Measurements from ENCODE around the gene ZNF571.

ZNF571 gene

GRCh38 chr19:37563518-37563917 lies 31.1 kb downstream of the ZNF571 start:
- no peak overlapping the region for H3K9ac ChIP-seq (ENCODE audit: low read length)
- no peaks in the 10 kb centered on the region for H4K20me1 ChIP-seq (ENCODE audit: insufficient read depth, low read length)
- peaks cover 60% of the 10 kb centered on the region for H3K36me3 ChIP-seq (replicated peaks; ENCODE audit: low read depth, low read length)
- no peaks in the 10 kb centered on the region for H3K4me1 ChIP-seq (ENCODE audit: low read length)
- no peak overlapping the region for H3K27ac ChIP-seq (ENCODE audit: low read length)
- H2AFZ ChIP-seq (ENCODE audit: low read depth, low read length), result no peak overlapping the region
- H3K27me3 ChIP-seq (ENCODE audit: low read depth, low read length), result no peaks in the 10 kb centered on the region
- no peak for TF ChIP-seq EZH2phosphoT487 (IDR thresholded peaks at IDR 0.05; ENCODE audit: low read depth)
- no peak for TF ChIP-seq CTCF (IDR thresholded peaks at IDR 0.05; ENCODE audit: low read depth, low read length)
- H3K79me2 ChIP-seq (ENCODE audit: low read length), result no peaks in the 10 kb centered on the region
- no peak overlapping the region for H3K4me2 ChIP-seq (ENCODE audit: low read length)
- peaks cover 81% of the 10 kb centered on the region for H3K9me3 ChIP-seq (ENCODE audit: insufficient read depth, low read length)
- H3K4me3 ChIP-seq (ENCODE audit: low read length), result no peak overlapping the region

GRCh38 chr19:37551129-37551993 lies 43.2 kb downstream of the ZNF571 start:
- Histone ChIP-seq H3K27ac (ENCODE audit: low read length) (peak overlapping the region; percentile 36), H3K4me1 (ENCODE audit: low read length) (peaks cover 3% of the 10 kb centered on the region; the same call in 1 of the 2 replicates), H3K79me2 (ENCODE audit: low read length) (no peaks in the 10 kb centered on the region), H4K20me1 (ENCODE audit: insufficient read depth, low read length) (no peaks in the 10 kb centered on the region), H2AFZ (ENCODE audit: low read depth, low read length) (peak overlapping the region; percentile 88), H3K9ac (ENCODE audit: low read length) (peak overlapping the region; percentile 67), H3K9me3 (ENCODE audit: insufficient read depth, low read length) (peaks cover 40% of the 10 kb centered on the region; the same call in 1 of the 2 replicates), H3K36me3 (replicated peaks; ENCODE audit: low read depth, low read length) (peaks cover 33% of the 10 kb centered on the region), H3K4me3 (ENCODE audit: low read length) (peak overlapping the region; percentile 91), H3K4me2 (ENCODE audit: low read length) (peak overlapping the region; percentile 74), H3K27me3 (ENCODE audit: low read depth, low read length) (no peaks in the 10 kb centered on the region)
- peak; percentile 55 for TF ChIP-seq CTCF (IDR thresholded peaks at IDR 0.05; ENCODE audit: low read depth, low read length)
- no peak for TF ChIP-seq EZH2phosphoT487 (IDR thresholded peaks at IDR 0.05; ENCODE audit: low read depth)

- no peak overlapping the region for H2AFZ ChIP-seq (ENCODE audit: low read depth, low read length)
- peaks cover 33% of the 10 kb centered on the region; the same call in 1 of the 2 replicates for H3K9me3 ChIP-seq (ENCODE audit: insufficient read depth, low read length)
- TF ChIP-seq CTCF (IDR thresholded peaks at IDR 0.05; ENCODE audit: low read depth, low read length) (no peak), EZH2phosphoT487 (IDR thresholded peaks at IDR 0.05; ENCODE audit: low read depth) (no peak)
- no peak overlapping the region for H3K9ac ChIP-seq (ENCODE audit: low read length)
- H4K20me1 ChIP-seq (ENCODE audit: insufficient read depth, low read length), result no peaks in the 10 kb centered on the region
- H3K27ac ChIP-seq (ENCODE audit: low read length), result no peak overlapping the region
- H3K4me3 ChIP-seq (ENCODE audit: low read length), result no peak overlapping the region
- H3K4me1 ChIP-seq (ENCODE audit: low read length), result no peaks in the 10 kb centered on the region
- peaks cover 44% of the 10 kb centered on the region for H3K36me3 ChIP-seq (replicated peaks; ENCODE audit: low read depth, low read length)
- H3K27me3 ChIP-seq (ENCODE audit: low read depth, low read length), result no peaks in the 10 kb centered on the region
- no peaks in the 10 kb centered on the region for H3K79me2 ChIP-seq (ENCODE audit: low read length)
- no peak overlapping the region for H3K4me2 ChIP-seq (ENCODE audit: low read length)
Observed at GRCh38 chr19:37537391-37537947, 57.1 kb downstream of the ZNF571 start.

- no peak for TF ChIP-seq CTCF (IDR thresholded peaks at IDR 0.05; ENCODE audit: low read depth, low read length)
- TF ChIP-seq EZH2phosphoT487 (IDR thresholded peaks at IDR 0.05; ENCODE audit: low read depth), result no peak
- H3K9ac ChIP-seq (ENCODE audit: low read length), result no peak overlapping the region
- H3K4me3 ChIP-seq (ENCODE audit: low read length), result no peak overlapping the region
- H3K27ac ChIP-seq (ENCODE audit: low read length), result no peak overlapping the region
- H3K36me3 ChIP-seq (replicated peaks; ENCODE audit: low read depth, low read length), result peaks cover 26% of the 10 kb centered on the region
- H3K27me3 ChIP-seq (ENCODE audit: low read depth, low read length), result no peaks in the 10 kb centered on the region
- H2AFZ ChIP-seq (ENCODE audit: low read depth, low read length), result no peak overlapping the region
- no peaks in the 10 kb centered on the region for H4K20me1 ChIP-seq (ENCODE audit: insufficient read depth, low read length)
- no peaks in the 10 kb centered on the region for H3K79me2 ChIP-seq (ENCODE audit: low read length)
- H3K4me2 ChIP-seq (ENCODE audit: low read length), result no peak overlapping the region
- H3K4me1 ChIP-seq (ENCODE audit: low read length), result no peaks in the 10 kb centered on the region
- peaks cover 13% of the 10 kb centered on the region for H3K9me3 ChIP-seq (ENCODE audit: insufficient read depth, low read length)
Observed at GRCh38 chr19:37519890-37520289, 74.7 kb downstream of the ZNF571 start.

Data from OCI-LY3 (cell line).